Measurements from ENCODE around the gene OR6V1.

OR6V1 gene

DNA sequence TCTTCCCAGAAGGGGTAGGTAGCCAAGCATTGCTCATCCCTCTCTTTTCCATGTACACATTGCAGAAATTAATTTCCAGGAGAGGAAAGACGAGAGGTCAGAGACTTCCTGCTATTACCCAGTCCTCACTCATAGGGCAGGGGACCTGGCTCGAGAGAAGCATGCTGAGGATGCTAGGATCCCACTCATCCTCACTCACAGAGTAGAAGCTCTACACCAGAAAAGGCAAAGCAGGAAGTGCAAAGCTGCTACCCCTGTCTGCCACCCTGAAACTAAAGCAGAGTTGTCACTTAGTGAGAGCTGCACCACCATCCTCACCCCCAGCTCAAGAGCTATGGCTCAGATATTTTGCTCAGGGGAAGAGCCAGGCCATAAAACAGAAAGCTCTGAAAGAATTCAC is 35.1 kb upstream of the OR6V1 start:
- CTCF ChIA-PET: interaction anchor here (1.8 kb wide), 1 partner anchor 198 kb away, joined by 9 read pairs; no protein-coding TSS in a partner anchor
- POLR2A ChIA-PET: no interaction called here
- TF ChIP-seq SP1 (IDR thresholded peaks at IDR 0.05) (no peak), TARDBP (IDR thresholded peaks at IDR 0.05) (no peak), ELF4 (IDR thresholded peaks at IDR 0.05) (no peak), LEF1 (IDR thresholded peaks at IDR 0.05; ENCODE audit: borderline replicate concordance) (no peak), L3MBTL2 (conservative IDR thresholded peaks at IDR 0.05) (no peak), SUZ12 (IDR thresholded peaks at IDR 0.05) (no peak), ARNT (IDR thresholded peaks at IDR 0.05) (no peak)
- DNase-seq (ENCODE audit: extremely low spot score): no peak

- ChIA-PET CTCF (no interaction called here), POLR2A (no interaction called here)
- DNase-seq (ENCODE audit: extremely low spot score): no peak
- TF ChIP-seq FOXM1 (IDR thresholded peaks at IDR 0.05; ENCODE audit: borderline replicate concordance): no peak
- TF ChIP-seq PKNOX1 (IDR thresholded peaks at IDR 0.05): no peak
- TF ChIP-seq FOXA1 (IDR thresholded peaks at IDR 0.05): no peak
- TF ChIP-seq ELF4 (IDR thresholded peaks at IDR 0.05): no peak
- TF ChIP-seq NFRKB (IDR thresholded peaks at IDR 0.05): no peak
- no peak for TF ChIP-seq TARDBP (IDR thresholded peaks at IDR 0.05)
- TF ChIP-seq BHLHE40 (IDR thresholded peaks at IDR 0.05; ENCODE audit: borderline replicate concordance): no peak
- TF ChIP-seq HDGF (IDR thresholded peaks at IDR 0.05; ENCODE audit: borderline replicate concordance): no peak
- no peak for TF ChIP-seq CTBP1 (IDR thresholded peaks at IDR 0.05; ENCODE audit: borderline replicate concordance)
- TF ChIP-seq ARNT (IDR thresholded peaks at IDR 0.05): no peak
- TF ChIP-seq L3MBTL2 (conservative IDR thresholded peaks at IDR 0.05): no peak
- no peak for TF ChIP-seq ZNF384 (IDR thresholded peaks at IDR 0.05)
- TF ChIP-seq LEF1 (IDR thresholded peaks at IDR 0.05; ENCODE audit: borderline replicate concordance): no peak
- TF ChIP-seq SP1 (IDR thresholded peaks at IDR 0.05): no peak
- TF ChIP-seq SUZ12 (IDR thresholded peaks at IDR 0.05): no peak
- no peak for TF ChIP-seq FOXK2 (IDR thresholded peaks at IDR 0.05)
These were observed 33.2 kb upstream of the OR6V1 start for GRCh38 chr7:143018931-143019330.

- TF ChIP-seq HDGF (IDR thresholded peaks at IDR 0.05; ENCODE audit: borderline replicate concordance) (no peak), ELF4 (IDR thresholded peaks at IDR 0.05) (no peak), BHLHE40 (IDR thresholded peaks at IDR 0.05; ENCODE audit: borderline replicate concordance) (no peak), PKNOX1 (IDR thresholded peaks at IDR 0.05) (no peak), ZNF384 (IDR thresholded peaks at IDR 0.05) (no peak)
- POLR2A ChIA-PET: no interaction called here
- CTCF ChIA-PET: no interaction called here
- DNase-seq (ENCODE audit: extremely low spot score): no peak
These were observed 29.1 kb upstream of the OR6V1 start for GRCh38 chr7:143023047-143023446.

DNA sequence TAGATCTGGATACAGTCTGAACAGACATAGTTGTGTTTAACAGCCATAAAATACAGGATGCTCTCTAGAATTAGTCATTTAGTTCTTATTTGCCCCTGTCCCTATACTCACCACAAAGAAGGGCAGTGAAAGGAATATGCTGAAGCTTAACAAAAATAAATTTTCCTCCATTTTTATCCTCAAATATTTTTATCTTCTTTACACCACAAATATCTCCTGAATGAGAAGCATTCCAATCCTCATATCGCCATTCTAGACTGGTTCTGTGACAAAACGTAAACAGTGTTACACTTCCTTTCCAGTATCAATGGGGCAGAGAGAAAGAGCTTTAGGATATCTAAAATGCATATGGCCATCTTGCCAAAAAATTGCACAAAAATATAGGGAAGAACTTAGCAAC is 26.8 kb upstream of the OR6V1 start:
- ChIA-PET POLR2A (no interaction called here), CTCF (interaction anchor here (1.0 kb wide), 1 partner anchor 22 kb away, joined by 4 read pairs; no protein-coding TSS in a partner anchor)
- DNase-seq (ENCODE audit: extremely low spot score): no peak
- TF ChIP-seq ARNT (IDR thresholded peaks at IDR 0.05): no peak
- TF ChIP-seq FOXA1 (IDR thresholded peaks at IDR 0.05): no peak
- TF ChIP-seq SP1 (IDR thresholded peaks at IDR 0.05): no peak
- no peak for TF ChIP-seq ELF4 (IDR thresholded peaks at IDR 0.05)

DNA sequence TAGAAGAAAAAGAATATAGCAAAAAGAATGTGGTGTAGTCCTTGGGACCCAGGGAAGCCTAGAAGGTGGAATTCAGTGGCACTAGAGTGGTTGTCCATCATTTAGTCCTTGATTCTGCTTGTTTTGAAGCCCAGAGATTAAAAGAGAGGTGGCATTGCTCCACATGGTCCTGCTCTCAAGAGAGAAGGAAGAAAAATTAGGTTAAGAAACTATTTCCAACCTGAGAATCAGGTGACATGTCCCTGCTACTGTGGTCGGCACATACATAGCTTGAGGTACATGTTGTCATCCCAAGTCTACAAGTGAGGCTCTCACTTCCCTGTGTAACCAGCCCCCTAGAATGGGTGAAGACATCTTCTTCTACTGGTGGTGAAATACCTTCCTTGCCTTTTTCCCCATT is 25.1 kb upstream of the OR6V1 start, which contains the start of gene OR9A2:
Gene OR9A2 (minus strand): TSS at position 101 of the 400 bp plus-strand sequence. CDS start 0 bp downstream, at position 101.
- ChIA-PET POLR2A (no interaction called here), CTCF (no interaction called here)
- no peak for TF ChIP-seq FOXA1 (IDR thresholded peaks at IDR 0.05)
- TF ChIP-seq L3MBTL2 (conservative IDR thresholded peaks at IDR 0.05): no peak
- TF ChIP-seq BHLHE40 (IDR thresholded peaks at IDR 0.05; ENCODE audit: borderline replicate concordance): no peak
- DNase-seq (ENCODE audit: extremely low spot score): no peak

- TF ChIP-seq TARDBP (IDR thresholded peaks at IDR 0.05): no peak
- no peak for TF ChIP-seq L3MBTL2 (conservative IDR thresholded peaks at IDR 0.05)
- TF ChIP-seq ELF4 (IDR thresholded peaks at IDR 0.05): no peak
- no peak for TF ChIP-seq FOXA1 (IDR thresholded peaks at IDR 0.05)
- no peak for TF ChIP-seq NFRKB (IDR thresholded peaks at IDR 0.05)
- no peak for TF ChIP-seq CTBP1 (IDR thresholded peaks at IDR 0.05; ENCODE audit: borderline replicate concordance)
- TF ChIP-seq SUZ12 (IDR thresholded peaks at IDR 0.05): no peak
- no peak for TF ChIP-seq LEF1 (IDR thresholded peaks at IDR 0.05; ENCODE audit: borderline replicate concordance)
- no peak for TF ChIP-seq HDGF (IDR thresholded peaks at IDR 0.05; ENCODE audit: borderline replicate concordance)
- TF ChIP-seq FOXK2 (IDR thresholded peaks at IDR 0.05): no peak
- no peak for TF ChIP-seq ZNF384 (IDR thresholded peaks at IDR 0.05)
- no peak for TF ChIP-seq FOXM1 (IDR thresholded peaks at IDR 0.05; ENCODE audit: borderline replicate concordance)
- TF ChIP-seq ARNT (IDR thresholded peaks at IDR 0.05): no peak
- TF ChIP-seq BHLHE40 (IDR thresholded peaks at IDR 0.05; ENCODE audit: borderline replicate concordance): no peak
- no peak for TF ChIP-seq SP1 (IDR thresholded peaks at IDR 0.05)
- TF ChIP-seq PKNOX1 (IDR thresholded peaks at IDR 0.05): no peak
- ChIA-PET POLR2A (no interaction called here), CTCF (no interaction called here)
- no peak for DNase-seq (ENCODE audit: extremely low spot score)
These were observed 24.5 kb upstream of the OR6V1 start for GRCh38 chr7:143027683-143028082.

- POLR2A ChIA-PET: no interaction called here
- CTCF ChIA-PET: interaction anchor here (0.6 kb wide), 1 partner anchor 176 kb away, joined by 4 read pairs; no protein-coding TSS in a partner anchor
- TF ChIP-seq FOXA1 (IDR thresholded peaks at IDR 0.05) (no peak), FOXK2 (IDR thresholded peaks at IDR 0.05) (no peak), HDGF (IDR thresholded peaks at IDR 0.05; ENCODE audit: borderline replicate concordance) (no peak), PKNOX1 (IDR thresholded peaks at IDR 0.05) (no peak), FOXM1 (IDR thresholded peaks at IDR 0.05; ENCODE audit: borderline replicate concordance) (no peak), ZNF384 (IDR thresholded peaks at IDR 0.05) (no peak)
These were observed 13.5 kb upstream of the OR6V1 start for GRCh38 chr7:143038635-143039034.

More at GRCh38 chr7:143038635-143039034, 13.5 kb upstream of the OR6V1 start:
- DNase-seq (ENCODE audit: extremely low spot score): no peak

Data from HEK293T (cell line).